Cortex of kidney (tissue), 1 donor: ENCODE data around the gene HOXB7.

Experiments
- DNase-seq: peaks from one replicate; lab custom pipeline; 2025; lab: John Stamatoyannopoulos, UW

The HOXB7 gene

DNA sequence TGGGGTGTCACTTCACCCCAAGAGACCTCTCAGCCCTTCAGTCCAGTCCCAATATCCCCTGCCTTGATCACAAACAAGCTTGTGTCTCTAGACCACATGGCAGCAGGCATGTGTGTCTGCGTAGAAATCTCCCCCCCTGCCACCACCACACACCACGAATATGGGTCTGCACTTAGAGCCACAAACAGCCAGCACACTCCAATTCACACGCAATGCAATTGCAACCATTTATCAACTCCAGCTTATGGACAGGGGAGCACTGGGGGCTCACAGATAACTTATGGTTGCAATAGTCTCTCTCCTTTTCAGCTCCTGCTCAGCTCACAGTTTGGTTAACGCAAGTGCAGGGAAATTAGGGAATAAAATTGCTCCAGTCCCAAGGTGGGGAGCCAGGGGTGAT, 12.8 kb upstream of the HOXB7 start:
- DNase-seq, result no peak

- no peak for DNase-seq
Observed at GRCh38 chr17:48622857-48623256, 12.0 kb upstream of the HOXB7 start.

DNA sequence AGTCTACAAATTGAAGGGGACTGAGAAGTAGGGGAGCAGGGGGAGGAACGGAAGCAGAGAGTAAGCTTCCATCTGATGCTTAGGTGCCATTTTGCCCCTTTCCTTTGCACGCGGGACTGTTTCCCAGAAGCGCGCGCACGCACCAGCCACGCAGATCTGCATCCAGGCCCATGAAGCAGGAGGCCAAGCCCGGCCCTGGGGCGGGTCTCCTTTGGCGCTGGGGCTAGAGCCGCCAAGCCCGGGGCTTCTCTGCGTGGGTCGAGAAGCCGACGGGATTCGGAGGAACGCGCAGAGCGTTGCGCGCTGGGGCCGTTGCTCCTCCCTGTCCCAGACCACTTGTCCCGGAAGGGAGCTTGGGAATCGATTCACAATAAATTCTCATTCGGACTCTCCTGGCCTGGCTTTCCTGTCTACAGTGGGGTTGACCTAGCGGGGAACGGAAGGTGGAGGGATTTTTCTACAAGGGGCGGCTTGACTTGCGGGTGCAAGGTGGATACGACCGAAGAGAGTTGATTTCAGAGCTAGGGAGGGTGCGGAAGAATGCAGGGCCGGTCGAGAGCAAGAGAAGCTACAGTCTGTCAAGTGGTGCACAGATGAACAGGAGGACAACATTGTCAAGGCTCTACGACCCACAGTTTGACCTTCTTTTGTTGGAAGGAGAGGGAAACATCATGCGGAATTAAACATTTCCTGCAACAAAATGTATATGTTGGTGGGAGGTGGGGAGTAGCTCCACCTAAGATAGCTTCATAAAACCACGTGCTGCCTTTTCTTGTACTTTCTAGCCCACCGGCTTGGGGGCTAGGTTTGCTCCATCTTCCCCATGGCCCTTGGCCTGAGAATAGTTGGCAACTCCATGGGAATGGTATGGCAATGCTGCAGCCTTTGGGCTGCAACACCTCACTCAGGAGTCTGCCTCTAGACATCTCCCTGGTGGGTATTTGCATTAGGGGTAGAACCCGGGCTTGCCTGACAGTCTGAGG, 10.9 kb upstream of the HOXB7 start:
- no peak for DNase-seq

DNA sequence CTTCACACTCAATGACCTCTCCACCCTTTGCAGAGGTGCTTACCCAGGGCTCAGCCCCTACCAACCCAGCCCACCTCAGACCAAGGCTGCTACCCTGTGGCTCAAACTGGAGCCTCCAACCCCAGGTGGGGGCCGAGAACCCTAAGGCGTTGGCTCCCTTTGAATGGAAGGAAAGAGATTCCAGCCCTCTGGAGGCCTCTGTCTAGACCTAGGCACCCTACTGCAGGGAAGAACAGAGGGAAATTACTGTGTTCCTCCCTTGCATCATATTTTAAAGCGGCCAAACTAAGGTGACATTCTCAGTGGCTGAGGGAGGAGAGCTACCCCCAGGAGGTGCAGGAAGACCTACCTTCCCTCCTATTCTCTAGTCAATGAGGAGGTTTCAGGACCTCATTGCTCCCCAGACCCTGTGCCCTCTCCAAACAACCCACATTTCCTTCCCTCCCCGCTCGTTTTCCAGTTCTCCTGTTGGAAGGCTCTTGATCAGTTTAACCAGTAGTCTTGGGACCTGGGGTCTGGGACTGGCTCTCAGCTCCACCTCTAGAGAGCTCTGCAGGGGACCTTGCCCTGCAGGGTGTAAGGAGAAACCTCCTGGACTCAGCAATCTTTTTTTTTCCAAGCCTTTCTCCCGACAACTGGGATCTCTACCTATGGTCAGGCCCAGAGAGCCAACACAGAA, 9.8 kb upstream of the HOXB7 start:
- no peak for DNase-seq

- DNase-seq, result no peak
Observed at GRCh38 chr17:48619826-48620449, 9.1 kb upstream of the HOXB7 start.

GRCh38 chr17:48618256-48618896, 7.6 kb upstream of the HOXB7 start:
- DNase-seq, result no peak

- no peak for DNase-seq
Observed at GRCh38 chr17:48617471-48618255, 6.8 kb upstream of the HOXB7 start.

DNA sequence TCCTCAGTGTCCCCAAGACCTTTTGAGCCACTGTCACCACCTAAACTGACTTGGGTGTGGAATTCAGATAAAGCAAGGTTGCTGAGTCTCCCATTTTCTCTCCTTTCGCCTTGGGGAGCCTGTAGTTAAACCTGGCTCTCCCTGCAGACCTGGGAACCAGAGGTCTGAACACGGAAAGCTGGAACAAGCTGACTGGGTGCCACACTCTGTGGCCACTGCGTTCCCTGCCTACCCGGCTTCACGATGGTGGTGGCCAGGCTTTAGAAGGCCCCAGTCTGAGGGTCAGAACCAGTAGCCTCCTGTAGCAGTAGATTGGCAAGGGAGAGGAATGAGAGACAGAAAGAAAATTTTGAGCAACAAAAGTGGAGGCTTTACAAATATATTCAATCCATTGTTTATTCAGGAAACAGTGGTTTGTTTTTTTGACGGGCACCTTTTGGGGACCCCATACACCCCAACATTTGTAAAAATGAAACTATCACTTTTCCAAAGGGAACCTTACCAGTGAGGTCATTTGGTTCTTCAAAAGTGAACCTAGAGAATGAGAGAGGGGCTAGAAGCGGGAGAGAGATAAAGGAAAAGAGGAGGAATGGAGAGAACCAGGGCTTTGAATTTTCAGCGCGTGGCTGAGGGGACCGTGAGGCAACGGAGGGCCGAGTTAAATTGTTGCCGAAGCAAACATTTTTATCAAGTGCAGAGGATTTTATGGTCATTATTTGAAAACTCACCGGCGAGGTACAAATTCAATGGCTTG, 6.1 kb upstream of the HOXB7 start:
- DNase-seq, result no peak

- DNase-seq, result no peak
Observed at GRCh38 chr17:48615963-48616716, 5.3 kb upstream of the HOXB7 start.

DNA sequence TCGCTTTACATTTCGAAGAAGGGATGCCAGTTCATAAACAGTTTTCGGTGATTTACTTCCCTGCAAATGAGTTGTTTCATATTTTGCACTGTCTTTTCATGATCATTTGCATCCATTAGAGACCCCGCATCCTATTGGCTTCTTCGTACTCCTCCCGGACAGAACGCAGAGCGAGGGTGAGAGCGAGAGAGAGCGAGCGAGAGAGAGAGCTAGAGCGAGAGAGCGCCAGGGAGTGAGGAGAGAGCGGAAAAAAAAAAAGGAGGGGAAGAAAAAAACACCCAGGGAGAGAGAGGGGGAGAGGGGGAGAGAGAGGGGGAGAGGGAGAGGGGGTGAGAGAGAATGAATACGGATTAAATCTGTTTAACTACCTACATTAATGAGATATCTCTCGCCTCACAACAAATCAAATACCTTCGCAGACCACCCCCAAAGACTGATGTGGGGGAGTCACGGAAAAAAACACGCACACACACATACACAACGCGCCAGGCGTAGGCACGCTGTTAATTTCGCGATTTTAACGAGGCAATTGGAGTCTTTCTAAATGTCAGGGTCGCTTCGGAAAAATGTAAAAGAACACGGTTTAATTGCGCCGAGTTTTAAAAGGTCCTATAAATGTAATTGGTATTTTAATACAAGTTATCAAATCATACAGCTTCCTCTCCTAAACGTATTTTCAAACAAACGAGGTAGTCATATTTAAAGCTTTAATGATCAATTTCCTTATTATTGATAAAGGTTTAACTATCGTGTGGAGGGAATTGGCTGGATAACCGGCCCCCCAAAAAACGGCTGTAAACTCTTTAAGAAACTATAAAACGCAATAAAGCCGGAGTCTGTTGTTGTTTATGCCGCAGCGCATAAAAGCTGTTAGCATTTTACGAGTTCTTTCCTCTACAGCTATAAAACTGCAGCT, 4.5 kb upstream of the HOXB7 start, which contains the start of gene HOXB8:
TSS of gene HOXB8 (minus strand) at position 246 of the 916 bp plus-strand sequence. CDS start 588 bp downstream, outside the sequence.
- no peak for DNase-seq

- DNase-seq, result no peak
Observed at GRCh38 chr17:48613862-48614694, 3.3 kb upstream of the HOXB7 start.

DNA sequence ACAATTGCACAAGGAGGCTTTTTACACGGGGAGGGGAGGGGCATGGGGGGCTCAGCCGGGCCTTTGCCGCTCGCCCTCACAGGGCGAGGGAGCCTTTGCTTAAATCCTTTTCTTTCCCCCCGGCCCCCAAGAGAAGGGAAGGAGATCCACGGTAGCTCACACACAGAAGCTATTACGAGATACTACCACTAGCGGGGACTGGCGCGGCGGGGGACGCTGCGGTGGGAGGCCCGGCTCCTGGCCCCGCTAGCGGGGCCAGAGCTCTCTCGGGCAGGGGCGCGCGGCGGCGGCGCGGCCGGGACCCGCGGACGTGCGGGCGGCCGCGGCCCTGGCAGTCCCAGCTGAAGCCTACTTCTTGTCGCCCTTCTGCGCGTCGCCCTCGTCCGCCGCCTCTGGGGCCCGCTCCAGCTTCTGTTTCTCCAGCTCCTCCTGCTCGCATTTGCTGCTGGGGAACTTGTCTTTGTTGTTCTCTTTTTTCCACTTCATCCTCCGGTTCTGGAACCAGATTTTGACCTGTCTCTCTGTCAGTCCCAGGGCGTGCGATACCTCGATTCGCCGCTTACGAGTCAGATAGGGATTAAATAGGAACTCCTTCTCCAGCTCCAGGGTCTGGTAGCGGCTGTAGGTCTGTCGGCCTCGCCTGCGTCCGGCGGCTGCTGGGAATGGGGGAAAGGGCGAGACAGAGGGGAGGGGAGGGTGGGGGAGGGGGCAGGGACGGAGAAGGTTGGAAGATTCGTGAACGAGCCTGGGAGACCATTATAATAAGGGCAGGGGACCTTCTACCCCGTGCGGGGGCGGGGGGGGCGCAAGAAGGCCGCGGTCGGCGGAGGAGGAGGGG, 2.3 kb upstream of the HOXB7 start:
- DNase-seq, result no peak

DNA sequence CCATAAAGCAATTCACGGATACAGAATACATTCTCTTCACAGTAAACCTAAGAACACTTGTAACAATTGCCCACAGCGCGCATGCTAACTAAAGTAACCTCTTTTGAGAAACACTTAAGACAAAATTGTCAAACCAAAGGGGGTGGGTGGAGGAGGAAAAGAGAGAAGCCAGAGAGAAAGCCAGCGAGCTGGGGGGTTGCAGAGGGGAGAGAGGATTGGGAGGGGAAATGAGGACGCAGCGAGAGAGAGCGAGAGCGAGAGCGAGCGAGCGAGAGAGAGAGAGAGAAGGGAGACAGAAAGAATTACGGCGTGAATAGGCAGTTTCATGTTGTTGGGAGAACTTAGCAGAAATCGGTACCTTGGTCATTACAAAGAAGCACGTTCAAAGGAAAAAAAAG, 1.6 kb upstream of the HOXB7 start:
- DNase-seq, result no peak

GRCh38 chr17:48611681-48612455, 1.1 kb upstream of the HOXB7 start:
- DNase-seq, result no peak

- no peak for DNase-seq
Observed at GRCh38 chr17:48611213-48611612, 396 bp upstream of the HOXB7 start.

GRCh38 chr17:48609759-48610281, 997 bp downstream of the HOXB7 start:
- no peak for DNase-seq
